Activated T-cell treated with anti-CD3 and anti-CD28 coated beads for 48 hours (primary cell): Measurements from ENCODE around the gene PLEKHA6.

Source experiments
- DNase-seq: peaks from one replicate; pipeline ENCODE4 v3.0.0-alpha.2; 2020; ENCODE audit warnings: low read depth

PLEKHA6 gene

DNA sequence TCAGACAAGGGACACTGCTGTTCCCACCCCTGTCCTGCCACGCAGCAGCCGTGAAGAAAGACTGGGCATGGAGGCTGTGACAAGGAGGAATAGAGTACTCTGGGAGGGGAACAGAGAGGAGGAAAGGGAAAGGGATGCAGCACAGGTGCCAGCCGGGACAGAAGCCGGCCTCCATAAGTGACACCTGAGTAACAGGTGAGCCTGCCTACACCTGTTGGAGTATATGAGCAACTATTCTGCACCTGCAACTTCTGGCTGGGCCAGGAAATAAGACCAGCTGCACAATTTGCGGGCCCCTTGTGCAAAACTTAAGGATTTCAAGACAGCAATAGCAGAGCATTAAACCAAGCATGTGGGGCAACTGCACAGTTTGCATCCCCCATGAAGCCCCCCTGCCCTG is 73.4 kb downstream of the PLEKHA6 start:
- DNase-seq, result no peak

- no peak for DNase-seq
Observed at GRCh38 chr1:204285436-204286305, 74.1 kb downstream of the PLEKHA6 start.

- DNase-seq, result no peak
Observed at GRCh38 chr1:204284929-204285328, 74.8 kb downstream of the PLEKHA6 start.

DNA sequence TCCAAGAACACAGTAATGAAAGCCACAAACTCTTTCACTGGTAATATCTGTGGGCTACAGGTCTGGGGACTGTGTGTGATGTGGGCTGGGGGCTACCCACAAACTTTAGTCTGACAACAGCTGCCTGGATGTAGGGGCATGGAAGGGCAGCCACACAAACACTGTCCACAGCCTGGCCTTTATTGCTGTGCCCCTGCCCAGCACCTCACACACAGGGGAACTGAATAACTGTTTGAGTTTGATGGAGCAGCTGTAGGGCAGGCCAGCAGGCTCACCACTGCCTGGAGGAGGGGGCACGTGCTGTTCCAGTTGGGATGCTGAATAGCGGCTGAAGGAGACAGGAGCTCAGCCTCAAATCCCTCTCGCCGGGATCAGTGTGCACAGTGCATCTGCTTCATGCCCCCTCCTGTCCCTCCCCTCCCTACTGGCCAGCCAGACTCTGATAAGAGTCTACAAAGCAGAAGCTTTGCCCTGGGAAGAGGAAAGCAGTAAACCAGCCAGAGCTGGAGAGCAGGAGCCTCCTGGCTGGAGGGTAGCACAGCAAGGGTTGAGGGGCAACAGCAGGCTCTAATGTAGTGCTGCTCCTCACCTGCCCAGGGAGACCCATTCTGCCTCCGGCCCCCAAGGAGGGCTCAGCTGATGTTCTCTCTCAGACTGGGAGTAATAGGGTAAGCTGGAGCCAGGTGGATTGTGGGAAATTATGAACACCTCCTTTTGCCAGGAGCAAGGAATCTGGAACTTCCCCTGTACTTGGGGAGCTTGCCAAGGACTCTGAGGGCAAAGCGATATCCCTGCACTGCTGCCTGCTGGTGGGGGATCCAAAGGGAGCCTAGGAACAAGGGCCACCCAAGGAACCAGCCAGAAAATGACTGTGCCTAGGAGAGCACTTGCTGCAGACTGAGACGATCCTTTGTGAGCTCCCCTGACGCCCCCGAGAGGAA is 75.7 kb downstream of the PLEKHA6 start:
- no peak for DNase-seq

- no peak for DNase-seq
Observed at GRCh38 chr1:204282761-204283221, 76.9 kb downstream of the PLEKHA6 start.

DNA sequence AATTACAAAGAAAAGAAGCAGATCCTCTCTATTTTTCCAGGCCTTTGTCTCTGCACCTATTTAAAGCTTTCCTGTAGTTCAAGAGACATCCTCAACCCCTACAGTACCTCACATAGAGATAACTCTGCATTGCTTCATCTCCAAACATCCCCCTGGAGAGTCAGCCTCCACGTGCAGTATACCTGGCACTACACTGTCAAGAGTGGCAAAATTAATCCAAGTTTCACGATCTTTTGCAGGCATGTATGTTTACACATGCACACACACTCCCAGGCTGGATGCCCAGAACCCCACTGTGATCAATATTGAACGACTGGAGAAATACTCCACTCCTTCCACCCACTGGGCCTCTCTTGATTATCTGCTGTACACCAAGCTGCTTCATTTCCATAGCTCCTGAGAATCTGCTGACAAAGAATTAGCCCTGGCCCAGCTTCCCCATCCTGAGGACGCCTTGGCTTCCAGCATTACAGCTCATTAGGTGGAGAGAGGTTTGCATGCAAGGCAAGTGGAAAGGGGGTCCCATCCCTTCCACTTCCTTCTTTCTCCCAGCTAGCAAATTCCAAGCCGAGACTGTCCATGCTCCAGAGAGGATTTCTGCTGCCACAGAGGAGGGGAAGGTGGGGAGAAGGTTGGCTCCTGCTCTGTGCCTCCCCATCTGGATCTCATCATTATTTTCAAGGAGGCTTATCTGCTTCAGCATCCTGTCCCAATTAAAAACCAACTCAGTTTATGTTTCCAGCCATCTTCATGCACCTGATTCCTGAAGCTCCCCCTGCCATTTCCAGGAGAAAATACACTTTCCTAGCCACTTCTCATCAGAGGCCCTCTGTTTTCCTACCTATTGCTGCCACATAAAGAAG is 79.4 kb downstream of the PLEKHA6 start:
- no peak for DNase-seq

- DNase-seq, result no peak
Observed at GRCh38 chr1:204278958-204279357, 80.8 kb downstream of the PLEKHA6 start.

DNA sequence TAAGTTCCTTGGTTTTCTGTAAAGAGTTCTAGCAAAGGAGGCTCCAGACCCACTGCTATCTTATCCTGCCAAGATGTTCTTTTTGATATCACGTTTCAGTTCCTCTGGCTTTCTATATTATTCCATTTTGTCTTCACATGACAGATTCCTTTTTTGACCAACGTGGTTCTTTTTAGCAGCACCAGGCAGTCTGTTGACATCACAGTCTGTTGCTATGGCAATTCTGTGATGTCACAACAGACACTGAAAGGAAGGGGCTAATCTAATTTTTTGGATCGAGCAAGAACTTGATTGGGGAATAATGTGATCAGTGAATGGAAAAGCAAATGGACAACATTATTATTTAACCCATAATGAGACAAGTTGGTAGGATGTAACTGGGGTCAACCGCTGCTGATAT is 81.5 kb downstream of the PLEKHA6 start:
- no peak for DNase-seq

DNA sequence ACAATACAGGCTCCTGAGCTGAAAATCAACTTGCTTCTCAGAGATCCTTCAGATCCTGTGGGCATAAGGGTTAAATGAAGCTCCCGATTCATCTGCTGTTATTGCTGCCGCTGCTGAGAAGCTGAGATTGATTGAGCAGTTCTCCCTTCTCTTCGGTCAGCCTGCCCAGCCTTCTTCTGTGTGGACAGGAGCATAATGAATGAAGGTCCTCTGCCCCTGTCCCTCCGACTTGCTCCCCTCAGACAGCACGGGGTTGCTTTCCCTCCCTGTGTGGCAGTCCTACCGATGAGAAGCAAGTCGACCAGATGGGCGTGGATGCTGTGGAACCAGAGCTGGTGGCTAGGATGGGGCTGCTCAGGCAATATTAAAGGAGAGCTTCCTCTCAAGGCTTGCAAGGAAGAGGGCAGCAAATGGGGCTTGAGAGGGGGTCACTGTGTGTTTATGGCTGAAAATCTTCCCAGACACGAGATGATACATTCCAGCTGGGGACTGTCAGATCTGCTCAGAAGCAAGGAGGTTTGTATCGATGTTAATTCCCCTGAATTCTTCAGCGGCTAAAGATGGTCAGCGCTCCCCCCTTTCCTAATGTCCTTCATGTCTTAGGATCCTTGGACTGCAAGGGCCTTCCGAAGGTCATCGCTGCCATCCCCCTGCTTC is 82.0 kb downstream of the PLEKHA6 start:
- no peak for DNase-seq

- no peak for DNase-seq
Observed at GRCh38 chr1:204275695-204276370, 83.9 kb downstream of the PLEKHA6 start.

GRCh38 chr1:204274446-204274845 is 85.3 kb downstream of the PLEKHA6 start:
- DNase-seq, result no peak

- DNase-seq, result no peak
Observed at GRCh38 chr1:204272505-204272904, 87.2 kb downstream of the PLEKHA6 start.

DNA sequence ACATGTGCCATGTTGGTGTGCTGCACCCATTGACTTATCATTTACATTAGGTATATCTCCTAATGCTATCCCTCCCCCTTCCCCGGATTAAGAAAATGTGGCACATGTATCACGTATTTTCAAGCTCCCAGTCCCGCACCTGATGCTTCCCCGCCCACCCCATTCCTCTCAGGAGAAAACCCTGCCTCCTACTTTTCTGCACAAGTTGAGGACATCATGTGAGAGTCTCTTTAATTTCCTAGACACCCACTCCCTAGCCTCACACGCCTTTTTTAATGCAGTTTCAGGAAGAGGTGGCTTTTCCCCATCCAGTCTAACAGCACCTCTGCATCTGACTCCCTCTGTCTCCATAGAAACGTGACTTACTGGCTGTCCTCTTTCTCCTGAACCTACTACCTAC is 87.8 kb downstream of the PLEKHA6 start:
- DNase-seq, result no peak

DNA sequence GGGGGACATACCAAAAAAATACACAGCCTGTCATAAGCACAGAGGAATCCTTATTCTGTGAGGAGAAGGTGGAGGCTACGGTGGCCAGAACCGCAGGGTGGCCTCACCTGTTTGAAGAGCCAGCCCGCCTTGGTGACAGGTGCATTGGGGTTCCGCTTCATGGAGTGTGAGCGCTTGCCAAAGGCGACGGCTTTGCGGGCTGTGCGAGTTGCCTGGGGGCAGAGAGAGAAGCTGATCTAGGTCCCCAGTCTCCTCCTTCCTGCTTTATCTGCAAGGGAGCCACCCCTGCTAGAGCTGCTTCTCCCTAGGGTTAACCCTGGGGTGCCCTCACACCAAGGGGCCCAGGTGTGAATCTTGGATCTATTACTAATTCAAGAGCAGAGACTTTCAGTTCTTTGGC is 91.6 kb downstream of the PLEKHA6 start:
- no peak for DNase-seq

GRCh38 chr1:204267191-204267601 is 92.5 kb downstream of the PLEKHA6 start:
- DNase-seq, result no peak

DNA sequence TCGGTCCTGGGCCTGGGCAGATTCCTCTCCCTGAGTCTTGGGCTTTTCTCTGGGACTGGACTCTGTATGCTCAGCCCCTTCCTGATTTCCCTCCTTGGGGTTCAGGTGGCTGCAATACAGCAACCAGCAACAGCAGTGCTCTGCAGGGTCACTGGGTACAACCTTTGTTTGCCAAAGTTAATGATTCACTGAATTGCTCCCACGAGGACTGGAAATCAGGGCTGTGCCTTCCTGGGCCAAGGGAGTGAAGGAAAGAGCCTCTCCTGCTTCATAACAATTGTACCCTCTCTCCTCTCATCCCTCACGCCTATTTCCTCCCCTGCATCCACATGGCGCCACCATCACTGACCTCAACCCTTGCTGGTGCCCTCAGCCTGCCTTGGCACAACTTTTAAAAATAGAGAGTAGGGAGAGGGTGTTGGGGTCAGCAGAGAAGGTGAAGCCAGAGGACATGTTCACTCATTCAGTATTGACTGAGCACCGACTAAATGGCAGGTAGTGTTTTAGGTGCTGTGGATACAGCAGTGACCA is 93.2 kb downstream of the PLEKHA6 start:
- no peak for DNase-seq

DNA sequence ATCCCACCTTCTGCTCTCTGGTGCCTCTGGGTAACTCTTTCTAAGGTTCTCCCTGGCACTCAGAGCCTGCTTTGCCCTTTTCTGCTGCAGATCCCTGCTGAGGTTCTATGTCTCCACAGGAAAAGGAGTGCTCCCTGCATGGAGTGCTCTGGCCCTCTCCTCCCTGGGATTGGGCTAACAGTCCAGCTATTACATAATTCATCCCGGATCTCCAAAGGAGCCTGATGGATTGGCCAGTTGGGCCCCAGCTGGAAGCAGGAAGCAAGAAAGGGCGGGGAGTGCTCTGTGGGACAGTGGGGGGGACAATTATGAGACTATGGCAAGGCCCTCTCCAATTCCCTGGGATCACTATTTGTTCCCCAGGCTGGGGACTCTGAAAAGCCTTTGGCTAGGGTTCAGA is 94.1 kb downstream of the PLEKHA6 start:
- DNase-seq, result no peak

DNA sequence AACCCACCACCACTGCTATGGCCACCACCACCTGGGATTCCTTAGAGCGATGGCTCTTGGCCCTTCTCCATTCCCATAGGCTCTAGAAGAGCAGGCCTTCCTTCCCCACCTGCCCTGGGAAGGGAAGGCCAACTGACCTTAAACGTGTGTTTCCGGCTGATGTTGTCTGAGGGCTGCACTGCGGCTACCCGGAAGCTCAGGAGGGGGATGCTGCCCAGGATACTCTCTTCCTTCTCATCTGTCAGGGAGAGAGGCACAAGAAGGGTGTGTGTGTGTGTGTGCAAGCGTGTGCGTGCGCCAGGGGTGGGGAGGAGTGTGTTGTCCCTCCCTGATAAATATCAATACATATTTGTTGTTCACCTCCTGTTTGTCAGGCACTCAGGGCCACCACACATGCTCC is 94.9 kb downstream of the PLEKHA6 start:
- no peak for DNase-seq

DNA sequence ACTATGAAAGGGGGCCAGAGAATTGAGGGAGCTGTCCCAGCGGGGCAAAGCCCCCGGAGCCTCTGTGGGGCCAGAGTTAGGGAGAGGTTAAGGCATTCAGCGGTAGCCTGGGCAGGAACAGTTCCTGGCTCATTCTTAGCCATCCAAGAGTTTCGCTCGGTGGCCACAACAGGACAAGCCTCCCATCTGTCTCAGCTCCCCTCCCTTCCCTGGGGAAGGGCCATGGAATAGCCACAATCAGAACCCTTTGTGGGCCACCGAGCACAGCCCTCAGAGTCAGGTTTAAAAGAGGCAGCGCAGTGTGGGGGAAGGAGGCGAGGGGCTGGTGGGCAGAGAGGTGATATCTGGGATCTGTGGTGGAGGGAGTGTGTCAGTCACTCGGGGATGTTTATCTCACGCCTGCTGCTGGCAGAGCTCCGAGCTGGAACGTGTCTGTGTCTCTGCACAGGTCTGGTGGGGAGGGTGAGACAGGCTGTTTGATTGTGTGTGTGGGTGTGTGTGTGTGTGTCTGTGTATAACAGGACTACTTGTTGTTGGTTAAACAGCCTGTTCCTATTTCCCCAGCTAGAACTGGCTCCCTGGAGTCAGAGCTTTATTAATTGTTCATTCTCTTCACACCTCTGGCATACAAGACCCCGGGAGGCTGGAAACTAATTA is 96.3 kb downstream of the PLEKHA6 start:
- no peak for DNase-seq
